Panc1 (cell line): Measurements from ENCODE around the gene PAPPA. TPM values are rescaled to one million over a fixed set of nuclear protein-coding genes. Genes with fewer than 3 reads are reported as not detected.

Experiments used
- ATAC-seq: fragments of 200-7000 bp; cut with Tn5 transposase; 2 replicates; pipeline ENCODE4 v1.9.1; 2020; ENCODE audit warnings: mild to moderate bottlenecking, moderate library complexity
- BruUV-seq: library from RNA; stranded (reverse); fragments of 400-500 nt; replicated peaks from 2 replicates; lab custom pipeline; 2021; lab: Mats Ljungman, UMichigan
- CTCF ChIA-PET: fragments of 300-600 bp; sonication (Branson Sonifier 250); formaldehyde crosslinking; loops from one replicate; lab custom pipeline; 2022; ENCODE audit warnings: antibody characterized with exemption; lab: Charles Lee
- POLR2A ChIA-PET: fragments of 300-600 bp; sonication (Branson Sonifier 250); formaldehyde crosslinking; loops from one replicate; lab custom pipeline; 2022; ENCODE audit warnings: antibody characterized with exemption; lab: Charles Lee
- DNase-seq: peaks from one replicate; pipeline ENCODE4 v3.0.0-alpha.2; 2010; ENCODE audit warnings: low read depth, low spot score
- H3K27ac ChIP-seq: 2 replicates; pipeline ENCODE4 v1.5.1; 2011; ENCODE audit warnings: mild to moderate bottlenecking, low read length, inconsistent platforms
- H3K27me3 ChIP-seq: fragments of 200-500 bp; sonication (Bioruptor generic); 2 replicates; pipeline ENCODE4 v1.6.0; 2014; ENCODE audit warnings: low read length, inconsistent platforms; ENCODE audit not compliant: control insufficient read depth, insufficient read depth
- H3K36me3 ChIP-seq: fragments of 200-500 bp; sonication (Bioruptor generic); 2 replicates; pipeline ENCODE4 v1.5.1; 2014; ENCODE audit warnings: inconsistent platforms, mild to moderate bottlenecking, low read length, moderate library complexity; ENCODE audit not compliant: control insufficient read depth, insufficient read depth
- H3K4me1 ChIP-seq: 2 replicates; pipeline ENCODE4 v1.5.1; 2011; ENCODE audit warnings: inconsistent platforms, mild to moderate bottlenecking, low read length, moderate library complexity; ENCODE audit not compliant: control insufficient read depth, insufficient read depth
- H3K4me3 ChIP-seq, 2 experiments: 2 replicates each; pipeline ENCODE4 v1.5.1; 2011 to 2012; ENCODE audit warnings: low read depth in 2 of 2, low read length in 2 of 2, mild to moderate bottlenecking in 2 of 2, inconsistent platforms in 1 of 2, moderate library complexity in 1 of 2
- H3K9me3 ChIP-seq: fragments of 200-500 bp; sonication (Bioruptor generic); 2 replicates; pipeline ENCODE4 v1.5.1; 2014; ENCODE audit warnings: low read depth, mild to moderate bottlenecking, inconsistent platforms, low read length, moderate library complexity; ENCODE audit not compliant: control insufficient read depth, insufficient read depth
- CTCF ChIP-seq: fragments of 450-650 bp; IDR thresholded peaks from 2 replicates; pipeline ENCODE4 v1.5.1; 2017; ENCODE audit warnings: mild to moderate bottlenecking
- POLR2AphosphoS5 ChIP-seq: IDR thresholded peaks from 2 replicates; pipeline ENCODE4 v1.6.1; 2012; ENCODE audit warnings: mild to moderate bottlenecking, low read depth, low read length, moderate library complexity
- REST ChIP-seq, 2 experiments: IDR thresholded peaks; 2 replicates each; pipeline ENCODE4 v1.6.1; 2011 to 2012; ENCODE audit warnings: low read depth in 2 of 2, control low read depth in 1 of 2, low read length in 1 of 2, mild to moderate bottlenecking in 1 of 2, moderate library complexity in 1 of 2; ENCODE audit not compliant: insufficient read depth in 1 of 2
- SIN3A ChIP-seq: IDR thresholded peaks from 2 replicates; pipeline ENCODE4 v1.6.1; 2012; ENCODE audit warnings: low read depth, mild to moderate bottlenecking, low read length, moderate library complexity, borderline replicate concordance; ENCODE audit not compliant: insufficient read depth
- TCF7L2 ChIP-seq: IDR thresholded peaks from 2 replicates; pipeline ENCODE4 v1.6.1; 2011; ENCODE audit warnings: mild to moderate bottlenecking, low read depth, low read length, inconsistent platforms
- in situ Hi-C: cut with HindIII; loops from 2 replicates; pipeline ENCODE4 v1.10.0; 2016; ENCODE audit warnings: low sequenced_read_pairs, low pct_unique_long_range_greater_than_20kb
- intact Hi-C: fragments of 100-400 bp; cut with micrococcal nuclease; formaldehyde crosslinking; loops from one replicate; pipeline ENCODE4 v1.10.0; 2022; ENCODE audit not compliant: unreplicated experiment
- total RNA-seq: library from RNA; stranded (reverse); gene quantifications from one replicate; pipeline ENCODE4 v1.2.1, GENCODE V29; 2021; ENCODE audit not compliant: unreplicated experiment

PAPPA gene
- total RNA-seq, 1 experiment from 2014 or later = 1.2 TPM

DNA sequence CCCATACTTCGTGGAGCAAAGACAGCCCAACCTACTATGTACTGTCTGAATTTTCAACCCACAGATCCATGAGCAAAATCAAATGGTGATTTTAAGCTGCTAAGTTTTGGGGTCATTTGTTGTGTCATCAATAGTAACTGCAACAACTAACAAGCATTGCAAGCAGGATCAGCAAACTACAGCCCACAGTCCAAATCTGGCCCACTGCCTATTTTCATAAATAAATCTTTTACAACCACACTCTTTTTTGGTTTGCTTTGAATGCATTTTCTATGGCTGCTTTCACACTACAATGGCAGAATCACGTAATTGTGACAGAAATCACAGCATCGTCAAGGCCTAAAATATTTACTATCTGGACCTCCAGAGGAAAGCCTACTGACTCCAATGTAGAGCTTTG is 296.4 kb downstream of the PAPPA start:
- CTCF ChIA-PET = no interaction called here
- in situ Hi-C loops = no loop called here
- intact Hi-C loops = no loop called here
- Histone ChIP-seq H3K27ac (no peak overlapping the region), H3K4me1 (no peaks in the 10 kb centered on the region), H3K9me3 (no peaks in the 10 kb centered on the region), H3K4me3 (no peak overlapping the region), H3K27me3 (no peaks in the 10 kb centered on the region), H3K36me3 (no peaks in the 10 kb centered on the region)
- DNase-seq (no peak), ATAC-seq (no peak)
- BruUV-seq = no TSS peak
- POLR2A ChIA-PET = no interaction called here
- TF ChIP-seq REST (IDR thresholded peaks at IDR 0.05; ENCODE audit: insufficient read depth in 1 of 2, low read depth in 2 of 2, low read length in 1 of 2) (no peak), CTCF (no peak), TCF7L2 (no peak), POLR2AphosphoS5 (no peak), SIN3A (no peak)

DNA sequence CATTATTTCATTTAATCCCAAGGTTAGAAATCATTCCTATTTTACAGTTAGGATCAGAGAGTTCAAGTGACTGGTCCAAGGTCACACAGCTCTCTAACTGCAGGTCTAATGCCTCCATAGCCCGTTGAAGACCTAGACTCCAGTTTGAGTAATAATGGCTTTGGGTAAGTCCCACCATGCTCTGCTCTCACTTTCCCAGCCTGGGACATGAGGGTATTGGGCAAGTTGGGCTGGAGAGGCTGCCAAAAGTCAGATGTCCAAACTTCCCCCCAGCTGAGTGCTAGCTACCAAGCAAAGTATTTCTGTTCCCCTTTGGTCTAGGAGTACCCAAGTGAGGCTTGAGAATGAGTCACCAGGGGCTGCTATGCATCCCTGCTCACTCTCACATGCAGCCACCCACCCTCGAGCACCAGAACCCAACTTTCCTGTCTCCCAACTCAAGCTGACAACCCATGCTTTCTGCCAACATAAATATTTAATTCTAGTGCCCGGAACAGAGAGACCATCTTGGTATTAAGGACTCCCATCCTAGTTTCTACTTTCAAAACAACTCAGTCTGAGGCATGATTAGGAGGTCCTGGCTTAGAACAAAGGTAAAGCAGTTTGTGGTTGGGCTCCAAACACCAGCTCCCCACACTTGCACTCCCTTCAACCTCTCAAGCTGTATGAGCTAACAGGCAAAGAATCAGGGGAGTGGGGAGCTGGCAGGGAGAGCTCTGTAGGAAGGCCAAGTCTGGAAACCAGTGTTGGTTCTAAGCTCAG is 297.0 kb downstream of the PAPPA start:
- POLR2A ChIA-PET = no interaction called here
- H3K36me3 ChIP-seq = no peaks in the 10 kb centered on the region
- TF ChIP-seq SIN3A (no peak), CTCF (no peak), TCF7L2 (no peak), POLR2AphosphoS5 (no peak), REST (IDR thresholded peaks at IDR 0.05; ENCODE audit: insufficient read depth in 1 of 2, low read depth in 2 of 2, low read length in 1 of 2) (no peak)
- no peaks in the 10 kb centered on the region for H3K9me3 ChIP-seq
- DNase-seq = no peak
- no peak for ATAC-seq
- CTCF ChIA-PET = no interaction called here
- H3K27me3 ChIP-seq = no peaks in the 10 kb centered on the region
- no TSS peak for BruUV-seq
- in situ Hi-C loops = no loop called here
- no peak overlapping the region for H3K4me3 ChIP-seq
- H3K4me1 ChIP-seq = no peaks in the 10 kb centered on the region
- intact Hi-C loops = no loop called here
- no peak overlapping the region for H3K27ac ChIP-seq
